Measurements from ENCODE around the gene NR1D1.
"Not testable (repeated sequence)": the region's sequence is repeated elsewhere in the genome, so short reads cannot be mapped to it uniquely, and the experiment has no call there.

Gene NR1D1

DNA sequence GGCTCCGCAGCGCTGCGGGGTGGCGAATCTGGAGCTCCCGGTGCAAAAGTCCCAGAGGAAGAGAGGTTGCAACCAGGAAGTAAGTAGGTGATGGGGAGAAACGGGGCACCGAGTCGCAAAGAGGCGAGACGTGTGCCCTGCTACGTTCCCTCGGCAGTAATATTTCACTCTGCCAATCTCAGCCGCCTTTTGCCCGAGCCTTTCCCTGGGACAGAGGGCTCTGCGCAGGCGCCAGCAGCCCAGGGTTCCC lies at the start of gene NR1D1:
NR1D1 (minus strand) TSS at position 171 of the 250 bp plus-strand sequence. CDS start 495 bp downstream, outside the sequence.
- DNase-seq (ENCODE audit: low read depth), result no peak

DNA sequence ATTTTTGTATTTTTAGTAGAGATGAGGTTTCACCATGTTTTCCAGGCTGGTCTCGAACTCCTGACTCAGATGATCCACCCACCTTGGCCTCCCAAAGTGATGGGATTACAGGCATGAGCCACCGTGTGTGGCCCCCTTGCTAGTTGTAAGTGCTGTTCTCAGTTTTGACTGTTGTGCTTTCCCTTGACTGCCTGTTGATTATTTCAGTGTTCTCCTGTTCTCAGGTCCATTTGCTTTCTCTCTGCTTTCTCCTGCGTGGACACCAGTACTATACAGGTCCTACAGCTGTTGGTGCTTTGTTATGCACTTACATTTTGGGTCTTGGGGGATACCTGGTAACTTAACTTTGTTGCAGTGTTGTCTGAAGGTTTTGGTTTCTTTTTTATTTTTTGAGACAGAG lies 48.1 kb upstream of the NR1D1 start:
- no peak for DNase-seq (ENCODE audit: low read depth)

DNA sequence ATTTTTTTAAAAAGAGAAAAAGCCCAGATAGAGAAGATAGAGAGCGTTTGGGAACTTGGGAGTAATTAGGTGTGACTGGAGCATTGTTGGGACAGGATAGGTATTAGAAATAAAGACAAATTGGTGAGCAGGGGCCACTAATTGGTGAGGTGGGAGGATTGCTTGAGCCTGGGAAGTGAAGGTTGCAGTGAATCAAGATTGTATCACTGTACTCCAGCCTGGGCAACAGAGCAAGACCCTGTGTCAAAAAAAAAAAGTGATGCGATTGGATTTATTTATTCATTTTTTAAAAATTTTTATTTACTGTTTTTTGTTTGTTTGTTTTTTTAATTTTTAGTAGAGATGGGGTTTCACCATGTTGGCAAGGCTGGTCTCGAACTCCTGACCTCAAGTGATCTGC lies 45.1 kb upstream of the NR1D1 start:
- DNase-seq (ENCODE audit: low read depth), result no peak

DNA sequence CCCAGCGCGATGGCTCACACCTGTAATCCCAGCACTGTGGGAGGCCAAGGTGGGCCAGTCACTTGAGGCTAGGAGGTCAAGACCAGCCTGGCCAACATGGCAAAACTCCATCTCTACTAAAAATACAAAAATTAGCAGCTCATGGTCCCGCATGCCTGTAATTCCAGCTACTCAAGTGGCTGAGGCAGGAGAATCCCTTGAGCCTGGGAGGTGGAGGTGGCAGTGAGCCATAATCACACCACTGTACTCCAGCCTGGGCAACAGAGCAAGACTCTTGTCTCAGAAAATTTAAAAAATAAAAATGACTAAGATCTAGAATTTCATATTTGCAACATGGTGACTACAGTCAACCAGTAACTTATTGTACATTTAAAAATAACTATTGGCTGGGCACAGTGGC lies 42.8 kb upstream of the NR1D1 start:
- DNase-seq (ENCODE audit: low read depth), result not testable (repeated sequence)

DNA sequence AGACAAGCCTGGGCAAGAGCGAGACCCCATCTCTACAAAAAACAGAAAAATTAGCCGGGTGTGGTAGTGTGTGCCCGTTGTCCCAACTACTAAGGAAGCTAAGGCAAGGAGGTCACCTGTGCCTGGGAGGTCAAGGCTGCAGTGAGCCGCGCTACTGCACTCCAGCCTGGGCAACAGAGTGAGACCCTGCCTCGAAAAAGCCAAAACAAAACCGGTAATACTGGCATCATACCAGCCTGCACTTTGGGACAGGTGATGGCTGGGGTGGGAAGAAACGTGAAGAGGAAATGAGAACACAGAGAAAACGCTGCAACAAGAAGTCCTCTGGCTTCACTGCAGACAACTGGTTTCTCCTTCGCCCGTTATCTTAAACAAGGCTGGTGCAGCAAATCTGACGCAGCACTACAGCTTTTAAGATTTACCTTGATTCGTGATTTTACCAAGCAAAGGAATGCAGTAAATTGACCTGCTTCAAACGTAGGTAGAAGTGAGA lies 39.2 kb upstream of the NR1D1 start:
- DNase-seq (ENCODE audit: low read depth), result no peak

DNA sequence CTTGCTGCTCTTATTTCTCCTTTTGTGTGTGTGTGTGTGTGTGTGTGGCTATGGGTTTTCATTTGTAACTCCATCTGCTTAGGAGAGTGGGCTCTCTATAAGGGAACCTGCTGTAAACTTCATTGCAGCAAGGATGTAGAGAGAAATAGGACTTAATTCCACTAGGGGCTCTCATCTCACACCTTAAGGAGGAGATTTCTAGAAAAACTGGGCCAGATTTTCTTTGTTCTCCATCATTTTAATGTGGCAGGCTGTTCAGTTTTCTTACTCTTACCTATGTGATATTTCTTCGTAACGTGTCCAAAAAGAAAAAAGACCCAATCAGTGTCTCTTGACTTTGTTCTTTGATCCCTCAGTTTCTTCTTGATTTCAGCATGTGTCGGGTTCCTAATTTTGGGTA lies 35.4 kb upstream of the NR1D1 start:
- no peak for DNase-seq (ENCODE audit: low read depth)

DNA sequence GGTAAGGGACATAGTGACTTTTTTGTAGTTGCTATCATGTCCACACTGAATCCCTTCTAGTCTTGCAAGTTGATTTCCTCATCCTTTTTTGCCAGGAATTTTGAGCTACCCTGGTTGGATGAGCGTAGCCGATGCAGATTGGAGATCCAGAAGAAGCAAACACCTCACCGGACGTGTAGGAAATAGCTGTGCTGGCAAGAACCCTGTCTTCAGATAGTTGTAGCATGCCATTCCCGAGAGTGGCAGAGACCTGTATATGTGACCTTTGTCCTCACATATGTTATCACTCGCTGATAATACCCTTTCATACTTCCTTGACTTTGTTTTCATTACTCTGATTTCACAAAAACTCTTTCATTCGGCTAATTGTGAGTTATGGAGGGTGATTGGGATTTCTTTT lies 33.8 kb upstream of the NR1D1 start:
- no peak for DNase-seq (ENCODE audit: low read depth)

DNA sequence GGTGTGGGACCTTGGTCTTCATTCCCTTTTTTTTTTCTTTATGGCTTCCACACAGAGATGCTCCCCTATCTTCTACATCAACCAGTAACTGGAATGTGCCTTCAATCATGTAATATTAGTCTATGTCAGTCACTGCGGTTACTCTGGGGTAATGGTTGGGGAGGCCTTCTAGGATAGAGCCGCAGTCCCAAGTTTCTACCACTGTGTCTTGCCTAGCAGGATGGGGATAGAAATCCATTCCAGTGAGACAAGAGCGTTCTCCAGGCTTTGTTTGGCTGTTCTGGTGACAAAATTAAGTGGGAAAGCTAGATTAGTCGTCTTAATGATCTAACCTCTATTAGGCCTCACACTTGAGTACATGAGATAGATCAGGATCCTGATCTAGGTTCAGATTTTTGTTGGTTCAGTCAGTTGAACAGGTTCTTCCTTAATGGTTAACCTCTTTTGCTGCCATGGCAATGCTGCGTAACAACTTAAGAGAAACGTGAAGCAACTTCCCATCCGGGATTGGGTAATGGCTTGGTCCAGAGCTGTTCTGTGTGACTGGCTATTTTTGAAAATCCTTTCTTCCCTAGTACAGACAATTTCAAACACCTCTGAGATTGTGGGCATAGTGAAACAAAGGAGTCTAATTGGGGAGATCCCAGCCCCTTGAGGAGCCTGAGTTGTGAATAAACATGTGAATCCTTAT lies 30.1 kb upstream of the NR1D1 start:
- DNase-seq (ENCODE audit: low read depth), result no peak

DNA sequence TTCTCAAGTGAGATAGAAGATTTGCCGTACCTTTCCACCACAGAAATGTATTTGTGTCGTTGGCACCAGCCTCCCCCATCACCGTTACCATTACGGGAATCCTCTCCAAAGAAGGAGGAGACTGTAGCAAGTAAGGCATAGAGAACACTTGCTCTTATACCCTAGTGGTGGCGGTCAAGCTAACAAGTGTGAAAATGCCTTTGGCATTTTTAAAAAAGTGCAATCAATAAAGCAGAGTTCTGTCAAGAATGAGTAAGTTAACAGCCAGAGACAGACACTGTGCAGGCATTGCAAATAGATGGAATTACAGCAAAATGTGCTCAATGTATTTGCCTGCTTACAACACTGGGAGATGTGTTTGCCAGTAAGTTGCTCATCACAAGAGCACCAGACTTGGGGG lies 29.1 kb upstream of the NR1D1 start:
- no peak for DNase-seq (ENCODE audit: low read depth)

DNA sequence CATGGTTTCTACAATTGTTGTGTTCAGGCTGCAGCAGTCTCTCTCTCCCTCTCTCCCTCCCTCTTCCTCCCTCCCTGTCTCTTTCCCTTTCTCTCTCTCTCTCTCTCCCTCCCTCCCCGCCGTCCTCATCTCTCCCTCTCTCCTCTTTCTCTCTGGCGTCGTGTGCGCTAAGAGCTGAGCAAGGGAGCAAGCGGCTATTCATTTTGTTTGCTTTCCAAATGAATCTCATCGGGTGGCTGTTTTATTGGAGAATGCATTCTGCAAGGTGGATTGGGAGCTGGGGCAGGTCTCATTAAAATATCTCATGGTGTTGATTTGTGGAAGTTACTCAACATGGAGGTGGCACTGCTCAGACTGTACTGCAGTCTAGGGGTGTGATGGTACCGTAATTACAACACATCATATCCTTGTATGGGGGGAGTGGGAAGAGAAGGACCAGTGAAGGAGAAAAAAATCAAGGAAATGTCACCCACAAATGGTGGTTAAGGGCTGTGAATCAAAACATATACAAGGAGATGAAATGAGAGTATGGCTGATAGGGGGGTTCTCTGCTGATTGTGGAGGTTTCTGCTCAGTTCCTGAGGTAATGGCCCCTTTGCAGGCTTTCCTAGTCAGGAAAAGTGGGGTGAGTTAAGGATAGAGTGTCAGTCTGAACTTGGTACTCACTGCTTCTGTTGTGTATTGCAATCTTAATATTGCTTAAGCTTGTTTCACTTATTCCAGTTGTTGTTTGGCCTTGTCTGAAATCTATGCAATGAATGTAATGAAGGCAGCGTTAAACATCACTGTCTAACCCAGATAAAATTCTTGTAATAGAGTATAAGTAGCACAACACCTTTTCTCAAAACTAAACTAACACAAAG lies 24.1 kb upstream of the NR1D1 start:
- no peak for DNase-seq (ENCODE audit: low read depth)

DNA sequence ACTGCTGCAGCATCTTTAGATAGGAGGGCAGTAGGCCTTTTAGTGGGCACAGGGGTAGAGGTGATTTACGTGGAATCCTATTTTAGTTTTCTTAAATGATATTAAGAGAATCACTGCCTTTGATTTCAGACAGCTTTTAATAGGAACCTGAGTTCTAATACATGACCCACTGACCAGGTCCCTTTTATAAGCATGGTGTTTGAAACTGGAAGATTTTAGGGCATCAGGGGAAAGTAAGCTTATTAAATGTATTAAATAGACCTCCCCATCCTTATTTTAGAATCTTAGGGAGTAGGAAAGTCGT lies 23.4 kb upstream of the NR1D1 start:
- no peak for DNase-seq (ENCODE audit: low read depth)

DNA sequence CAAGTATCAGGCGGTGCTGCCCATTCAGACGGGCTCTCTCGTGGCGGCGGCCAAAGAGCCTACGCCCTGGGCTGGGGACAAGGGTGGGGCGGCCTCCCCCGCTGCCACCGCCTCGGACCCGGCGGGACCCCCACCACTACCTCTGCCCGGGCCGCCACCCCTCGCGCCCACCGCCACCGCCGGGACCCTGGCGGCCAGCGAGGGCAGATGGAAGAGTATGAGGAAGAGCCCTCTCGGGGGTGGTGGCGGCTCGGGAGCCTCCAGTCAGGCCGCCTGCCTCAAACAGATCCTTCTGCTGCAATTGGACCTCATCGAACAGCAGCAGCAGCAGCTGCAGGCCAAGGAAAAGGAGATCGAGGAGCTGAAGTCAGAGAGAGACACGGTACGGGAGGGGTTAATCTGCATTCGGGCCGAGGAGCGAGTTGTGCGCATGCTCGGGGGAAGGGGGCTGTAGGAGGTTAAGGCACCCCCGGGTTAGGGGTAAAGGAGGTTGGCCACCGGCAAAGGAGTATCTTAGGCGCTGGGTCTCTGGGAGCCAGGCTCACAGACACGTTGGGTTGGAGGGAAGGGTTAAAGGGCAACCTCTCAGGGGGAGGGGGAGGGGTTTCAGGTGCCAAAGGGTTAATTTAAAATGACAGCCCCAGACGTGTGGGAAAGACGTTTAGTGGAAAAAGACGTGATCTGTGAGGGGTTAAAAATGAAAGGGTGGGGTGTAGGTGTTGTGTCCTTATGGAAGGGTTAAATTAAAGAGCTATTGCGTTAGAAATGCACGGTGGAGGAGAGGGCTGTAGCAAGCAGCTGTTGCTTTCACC lies 22.8 kb upstream of the NR1D1 start:
- no peak for DNase-seq (ENCODE audit: low read depth)

DNA sequence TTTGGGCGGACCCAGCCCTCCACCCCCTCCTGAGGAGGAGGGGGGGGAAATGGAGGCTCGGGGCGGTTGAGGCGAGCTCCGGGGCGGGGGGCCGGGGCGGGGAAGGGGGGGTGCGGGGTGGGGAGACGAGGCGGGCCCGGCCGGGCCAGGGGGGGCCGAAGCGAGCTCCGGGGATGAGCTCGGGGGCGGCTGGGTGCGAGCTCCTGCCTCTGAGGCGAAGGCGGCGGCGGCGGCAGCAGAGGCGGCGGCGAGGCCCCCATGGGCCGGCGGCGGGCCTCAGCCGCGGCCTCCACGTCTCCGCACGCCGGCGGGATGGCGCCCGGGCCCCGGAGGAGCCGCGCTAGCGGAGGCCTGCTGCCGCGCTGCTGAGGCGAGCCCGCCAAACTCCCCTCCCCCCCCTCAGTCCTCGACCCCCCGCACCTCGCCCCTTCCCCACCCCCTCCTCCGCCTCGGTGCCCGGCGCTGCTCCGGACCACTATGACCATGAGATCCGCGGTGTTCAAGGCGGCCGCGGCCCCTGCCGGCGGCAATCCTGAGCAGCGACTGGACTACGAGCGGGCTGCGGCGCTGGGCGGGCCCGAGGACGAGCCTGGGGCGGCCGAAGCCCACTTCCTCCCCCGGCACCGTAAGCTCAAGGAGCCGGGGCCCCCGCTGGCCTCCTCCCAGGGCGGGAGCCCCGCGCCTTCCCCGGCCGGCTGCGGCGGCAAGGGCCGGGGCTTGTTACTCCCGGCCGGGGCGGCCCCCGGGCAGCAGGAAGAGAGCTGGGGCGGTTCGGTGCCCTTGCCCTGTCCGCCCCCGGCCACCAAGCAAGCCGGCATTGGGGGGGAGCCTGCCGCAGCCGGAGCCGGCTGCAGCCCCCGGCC lies 22.0 kb upstream of the NR1D1 start:
- no peak for DNase-seq (ENCODE audit: low read depth)

DNA sequence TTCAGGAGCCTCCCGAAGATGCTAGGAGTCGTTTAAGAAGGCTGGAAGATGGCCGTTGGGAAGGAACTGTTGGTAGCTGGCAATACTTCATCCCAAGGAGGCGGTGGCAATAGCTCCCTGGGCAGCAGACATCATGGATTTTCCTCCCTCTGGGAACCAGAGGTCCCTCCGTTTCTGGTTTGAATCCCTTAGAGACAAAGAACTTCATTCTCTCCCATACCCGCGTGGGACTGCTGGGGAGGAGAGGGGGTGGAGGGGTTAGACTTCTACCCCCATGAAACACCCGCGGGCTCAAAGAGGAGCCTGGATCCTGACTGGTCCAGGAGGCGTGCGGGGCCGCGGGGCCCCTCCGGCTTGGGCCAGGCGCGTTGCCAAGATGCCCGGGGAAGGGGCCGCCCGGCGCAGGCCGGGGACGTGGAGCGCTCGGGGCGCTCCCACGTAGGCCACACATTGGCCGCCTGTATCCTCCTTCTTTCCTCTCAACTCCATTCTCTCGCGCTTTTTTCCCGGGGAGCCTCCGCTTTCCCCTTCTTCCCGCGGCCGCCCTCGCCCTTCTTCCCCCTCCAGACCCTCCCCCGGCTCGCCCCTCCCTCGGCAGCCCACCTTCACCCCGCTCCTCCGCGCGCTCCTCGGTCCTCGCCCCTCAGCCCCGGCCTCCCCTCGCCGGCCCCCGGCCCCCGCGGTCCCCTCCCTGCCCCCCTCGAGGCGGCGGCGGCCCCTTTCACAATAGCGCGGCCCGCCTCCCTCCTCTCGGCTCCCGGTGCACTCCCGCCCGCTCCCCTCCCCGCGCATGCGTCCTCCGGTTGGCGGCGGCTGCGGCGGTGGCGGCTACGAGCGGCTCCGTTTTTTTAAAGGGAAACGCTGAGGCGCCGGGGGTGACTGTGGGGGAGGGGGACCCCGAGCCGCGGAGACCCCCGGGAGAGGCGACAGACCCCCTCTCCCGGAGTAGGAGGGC lies 21.1 kb upstream of the NR1D1 start, which contains the start of gene MSL1:
MSL1 (plus strand) TSS at position 791 of the 955 bp plus-strand sequence. CDS start 642 bp downstream, outside the sequence.
- DNase-seq (ENCODE audit: low read depth), result peak; percentile 64

DNA sequence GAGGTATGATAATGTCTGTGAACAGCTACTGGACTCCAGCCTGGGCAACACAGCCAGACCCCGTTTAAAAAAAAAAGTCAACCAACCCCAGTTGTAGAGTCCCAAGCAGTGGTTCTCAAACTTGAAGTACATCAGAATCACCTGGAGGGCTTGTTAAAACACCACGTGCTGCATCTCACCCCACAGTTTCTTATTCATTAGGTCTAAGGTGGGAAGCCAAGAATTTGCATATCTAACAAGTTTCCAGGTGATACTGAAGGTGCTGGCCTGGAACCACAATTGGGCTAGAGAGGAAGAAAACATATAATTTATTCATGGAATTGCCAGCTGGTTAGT lies 14.7 kb upstream of the NR1D1 start:
- no peak for DNase-seq (ENCODE audit: low read depth)

DNA sequence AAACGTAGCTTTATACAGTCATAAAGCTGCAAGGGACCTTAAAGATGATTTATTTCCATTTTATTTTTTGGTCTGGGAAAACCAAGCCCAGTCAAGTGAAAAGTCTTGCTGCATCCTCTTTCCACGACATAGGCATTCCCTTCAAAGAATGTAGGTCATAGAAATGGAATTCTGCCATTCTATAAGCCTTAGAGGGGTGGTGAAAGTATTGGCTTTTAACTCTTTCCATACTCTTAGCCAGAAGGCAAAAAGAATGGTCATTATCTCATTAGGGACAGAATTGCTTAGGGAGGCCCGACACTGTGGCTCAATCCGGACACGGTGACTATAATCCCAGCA lies 13.5 kb upstream of the NR1D1 start:
- no peak for DNase-seq (ENCODE audit: low read depth)

DNA sequence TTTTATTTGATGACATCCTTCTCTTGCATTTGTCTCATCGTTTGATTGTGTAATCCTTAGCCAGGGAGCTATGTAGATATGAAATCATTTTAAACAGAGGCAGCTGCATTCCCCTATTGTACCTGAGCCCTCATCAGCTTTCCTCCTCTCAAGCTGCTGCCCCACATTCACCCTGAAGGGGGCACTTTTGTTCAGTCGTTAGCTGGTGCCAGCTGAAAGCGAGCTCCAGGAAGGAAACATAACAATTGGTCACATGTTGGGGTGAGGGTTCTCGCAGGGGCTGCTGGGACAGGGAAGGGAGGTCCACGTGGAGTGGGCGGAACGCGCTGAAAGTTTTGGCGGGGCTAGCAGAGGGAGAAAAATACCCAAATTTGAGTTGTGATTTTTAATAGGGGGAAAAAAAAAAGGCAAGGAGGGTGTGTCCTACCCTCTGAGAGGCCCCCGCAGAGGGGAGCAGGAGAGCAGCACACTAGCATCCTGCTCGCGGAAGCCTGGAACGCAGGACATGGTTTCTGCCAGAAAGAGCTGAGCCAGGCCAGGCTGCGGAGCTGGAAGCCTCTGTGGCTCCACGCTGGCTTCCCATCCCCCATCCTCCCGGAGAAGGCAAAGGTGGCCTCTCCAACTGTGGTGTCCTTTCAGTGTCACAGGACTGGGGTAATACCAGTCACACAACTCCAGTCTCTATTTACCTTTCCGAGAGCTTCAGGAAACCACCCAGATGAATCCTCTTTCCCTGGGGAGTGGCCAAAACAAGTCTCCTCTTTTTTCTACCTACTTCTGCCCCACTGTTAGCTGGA lies 12.9 kb upstream of the NR1D1 start:
- peak; percentile 91 for DNase-seq (ENCODE audit: low read depth)

DNA sequence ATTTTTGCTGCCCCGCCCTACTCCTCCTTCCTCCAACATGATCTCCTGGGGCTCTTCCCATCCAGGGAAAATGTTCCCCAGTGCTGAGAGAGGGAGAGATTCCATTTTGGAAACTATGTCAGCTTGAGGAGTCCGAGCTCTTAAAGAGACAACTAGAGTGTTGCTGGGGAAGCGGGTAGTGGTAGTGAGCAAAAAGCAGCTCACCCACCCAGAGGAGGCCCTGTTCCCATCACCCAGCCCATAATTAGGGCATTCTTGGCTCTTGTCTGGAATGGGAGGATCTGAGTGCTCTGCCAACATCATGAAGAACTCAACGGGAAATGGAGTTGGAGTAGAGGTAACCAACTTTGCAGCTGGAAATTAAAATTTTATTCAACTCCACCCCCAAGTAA lies 12.3 kb upstream of the NR1D1 start:
- no peak for DNase-seq (ENCODE audit: low read depth)

DNA sequence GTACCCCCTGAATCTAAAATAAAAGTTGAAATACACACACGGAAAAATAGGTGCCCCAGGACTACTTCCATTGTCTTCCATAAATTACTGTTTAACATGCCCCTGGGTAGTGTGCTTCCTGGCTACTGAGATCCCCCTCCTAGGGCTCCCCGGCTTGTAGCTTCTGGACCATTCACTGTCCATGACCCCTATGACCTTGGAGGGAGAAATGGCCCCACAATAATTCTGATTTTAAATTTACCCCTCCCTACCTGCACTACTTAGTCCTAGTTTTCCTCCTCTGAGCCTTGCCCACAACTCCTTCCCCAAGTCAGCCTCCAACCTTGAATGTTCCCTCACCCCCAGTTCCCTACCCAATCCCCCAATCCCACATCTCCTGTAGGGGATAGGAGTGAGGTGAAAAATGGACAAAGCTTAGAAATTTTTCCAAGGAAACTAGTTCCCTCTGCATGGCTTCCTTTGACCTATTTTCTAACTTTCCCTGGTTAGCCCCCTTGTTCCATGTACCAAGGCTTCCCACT lies 11.9 kb upstream of the NR1D1 start:
- DNase-seq (ENCODE audit: low read depth), result no peak

Measured in stimulated activated CD8-positive, alpha-beta memory T cell treated with anti-CD3 and anti-CD28 coated beads, Interleukin-15, amount 100 ng/mL, for 1 hour (primary cell).